Brain pericyte (primary cell): ENCODE measurements around the gene VCAN.
"Not testable (repeated sequence)": the region's sequence is repeated elsewhere in the genome, so short reads cannot be mapped to it uniquely, and the experiment has no call there.

Source experiments
- DNase-seq: peaks from one replicate; pipeline ENCODE4 v3.0.0-alpha.2; 2012; ENCODE audit warnings: low read depth, low spot score

The VCAN gene

GRCh38 chr5:83471405-83472212 is at the start of gene VCAN:
TSS of gene VCAN (plus strand) at chr5:83471744. CDS start at chr5:83483519, 11,775 bp downstream.
- no peak for DNase-seq

DNA sequence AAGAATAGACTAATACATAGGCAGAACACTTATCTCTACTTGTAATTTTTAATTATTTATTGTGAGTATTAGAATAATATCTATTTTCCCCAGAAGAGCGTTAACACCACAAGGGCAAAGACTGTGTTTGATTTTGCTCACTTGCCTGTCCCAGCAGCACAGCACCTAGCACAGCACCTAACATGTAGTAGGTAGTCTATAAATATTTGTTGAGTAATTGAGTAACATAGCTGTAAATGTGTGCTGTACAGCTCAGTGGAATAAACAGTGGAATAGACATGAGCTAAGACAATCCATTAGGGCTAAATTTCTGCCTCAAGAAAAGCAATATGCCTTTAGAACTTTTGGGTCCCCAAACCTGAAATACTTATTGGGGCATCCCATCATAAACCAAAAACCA is 49.3 kb upstream of the VCAN start:
- DNase-seq: no peak

- no peak for DNase-seq
Observed at GRCh38 chr5:83426855-83427254, 44.7 kb upstream of the VCAN start.

GRCh38 chr5:83428126-83428525 is 43.4 kb upstream of the VCAN start:
- DNase-seq: no peak

GRCh38 chr5:83428890-83429289 is 42.7 kb upstream of the VCAN start:
- no peak for DNase-seq

GRCh38 chr5:83430130-83431010 is 41.2 kb upstream of the VCAN start:
- peak; percentile 27 for DNase-seq

DNA sequence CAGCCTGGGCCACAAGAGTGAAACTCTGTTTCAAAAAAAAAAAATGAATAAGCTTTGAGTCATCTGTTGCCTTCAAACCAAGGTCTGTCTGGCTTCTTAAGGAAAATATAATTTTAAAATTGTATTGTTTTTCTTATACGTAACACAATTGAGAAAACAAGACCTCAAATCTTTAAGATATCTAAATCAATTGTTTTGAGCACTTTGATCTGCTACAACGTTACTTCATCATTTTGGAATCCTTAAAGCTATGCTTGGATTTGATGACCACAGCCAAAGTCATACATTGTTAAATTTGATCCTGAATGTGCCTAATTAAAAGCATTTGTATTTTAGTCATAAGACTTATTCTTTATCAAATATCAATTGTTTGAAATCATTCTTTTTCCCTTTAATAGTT is 37.7 kb upstream of the VCAN start:
- DNase-seq: no peak

DNA sequence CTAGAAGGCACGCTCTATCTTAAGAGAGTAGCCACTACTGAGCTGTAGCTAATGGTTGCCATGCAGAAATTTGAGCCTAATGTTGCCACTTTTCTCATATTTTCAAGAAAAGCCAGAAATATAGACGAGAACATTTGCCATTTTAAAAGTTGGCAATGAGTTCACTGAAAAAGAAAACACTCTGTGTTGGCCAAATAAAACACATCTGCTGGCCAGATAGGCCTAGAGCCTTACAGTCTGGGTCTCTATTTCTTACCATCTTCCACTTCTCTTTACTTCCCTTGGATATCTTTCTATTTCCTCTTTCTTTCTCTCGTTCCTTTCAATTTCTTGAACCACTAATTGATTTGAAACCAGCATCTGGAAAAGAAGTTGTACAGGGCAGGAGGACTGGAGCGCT is 36.6 kb upstream of the VCAN start:
- no peak for DNase-seq

GRCh38 chr5:83436276-83436675 is 35.3 kb upstream of the VCAN start:
- DNase-seq: no peak

GRCh38 chr5:83437697-83438096 is 33.8 kb upstream of the VCAN start:
- DNase-seq: not testable (repeated sequence)

GRCh38 chr5:83440826-83441225 is 30.7 kb upstream of the VCAN start:
- DNase-seq: no peak

GRCh38 chr5:83441747-83442146 is 29.8 kb upstream of the VCAN start:
- no peak for DNase-seq

DNA sequence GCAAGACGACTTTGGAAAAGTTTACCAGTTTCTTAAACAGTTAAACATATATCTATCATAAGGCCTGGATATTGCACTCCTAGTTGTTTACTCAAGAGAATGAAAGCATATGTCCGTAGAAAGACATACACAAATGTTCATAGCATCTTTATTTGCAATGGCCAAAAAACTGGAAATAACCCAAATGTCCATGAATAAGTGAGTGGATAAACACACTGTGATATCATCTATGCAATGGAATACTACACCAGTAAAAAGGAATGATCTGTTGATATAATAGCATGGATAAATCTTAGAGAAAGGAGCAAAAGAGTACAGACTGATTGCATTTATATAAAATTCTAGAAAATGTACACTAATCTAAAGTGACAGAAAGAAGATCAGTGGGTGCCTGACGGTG is 28.0 kb upstream of the VCAN start:
- no peak for DNase-seq

- DNase-seq: no peak
Observed at GRCh38 chr5:83444445-83444844, 27.1 kb upstream of the VCAN start.

- no peak for DNase-seq
Observed at GRCh38 chr5:83446253-83446947, 25.1 kb upstream of the VCAN start.

- DNase-seq: no peak
Observed at GRCh38 chr5:83447533-83447932, 24.0 kb upstream of the VCAN start.

DNA sequence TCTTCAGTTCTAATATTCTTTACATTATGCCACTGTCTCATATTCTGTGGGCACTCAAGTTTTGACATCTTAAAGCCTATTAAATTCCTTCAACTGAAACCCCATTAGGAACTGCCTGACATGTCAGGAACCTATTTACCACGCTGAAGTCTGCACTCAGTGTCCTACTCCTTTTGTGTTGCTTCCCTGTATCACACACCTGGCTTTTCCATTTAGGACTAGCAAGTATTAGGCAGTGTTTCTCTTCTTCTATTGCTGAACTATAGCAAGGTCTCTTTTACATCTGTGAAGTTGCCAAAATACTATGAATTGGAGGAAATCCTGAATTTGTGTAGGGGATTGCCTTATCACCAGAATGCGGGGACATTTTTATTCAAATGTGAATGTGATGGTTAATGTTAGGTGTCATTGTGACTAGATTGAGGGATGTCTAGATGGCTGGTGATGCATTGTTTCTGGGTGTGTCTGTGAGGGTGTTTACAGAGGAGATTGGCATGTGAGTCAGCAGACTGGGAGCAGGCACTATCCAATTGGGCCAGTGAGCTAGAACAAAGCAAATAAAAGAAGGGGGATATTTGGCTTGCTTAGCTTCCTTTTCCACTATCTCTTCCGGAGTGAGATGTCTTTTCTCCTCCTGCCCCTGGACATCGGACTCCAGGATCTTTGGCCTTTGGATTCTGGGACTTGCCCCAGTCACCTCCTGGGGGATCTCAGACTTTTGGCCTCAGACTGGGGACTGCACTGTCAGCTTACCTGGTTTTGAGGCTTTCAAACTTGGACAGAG is 21.2 kb upstream of the VCAN start:
- no peak for DNase-seq

- no peak for DNase-seq
Observed at GRCh38 chr5:83450967-83451248, 20.6 kb upstream of the VCAN start.

GRCh38 chr5:83451955-83452354 is 19.6 kb upstream of the VCAN start:
- no peak for DNase-seq

DNA sequence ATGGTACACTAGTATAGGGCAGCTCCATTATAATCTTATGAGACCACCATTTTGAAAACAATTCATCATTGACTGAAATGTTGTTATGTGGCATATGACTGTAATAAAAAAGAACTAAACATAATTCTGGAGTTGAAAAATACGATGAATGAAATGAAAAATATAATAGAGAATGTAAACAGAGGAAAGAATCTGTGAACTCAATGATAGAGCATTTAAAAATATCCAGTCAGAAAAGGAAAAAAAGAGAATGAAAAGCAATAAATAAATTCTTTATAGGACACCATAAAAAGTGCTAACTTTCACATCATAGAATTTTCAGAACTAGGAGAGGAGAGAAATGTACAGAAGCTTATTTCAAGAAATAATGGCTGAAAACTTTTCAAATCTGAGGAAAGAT is 17.6 kb upstream of the VCAN start:
- no peak for DNase-seq

DNA sequence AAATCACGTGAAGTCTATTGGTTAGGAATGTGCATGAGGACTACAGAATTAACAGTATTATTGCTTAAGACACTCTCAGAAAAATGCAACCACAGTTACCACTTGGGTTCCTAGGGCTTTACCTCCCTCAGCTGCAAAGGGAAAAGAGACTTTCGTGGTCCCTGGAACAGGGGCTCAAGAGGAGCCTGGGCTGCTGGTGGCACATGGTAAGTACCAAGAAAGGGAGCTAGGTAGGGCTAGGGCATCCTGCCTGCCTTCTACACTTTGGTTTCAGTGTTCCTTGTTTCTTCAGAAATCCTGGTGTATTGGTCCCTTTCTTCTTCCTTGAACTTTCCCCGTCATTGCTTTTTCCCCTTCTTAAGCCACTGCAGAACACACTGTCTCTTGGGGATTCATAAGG is 7.3 kb upstream of the VCAN start:
- no peak for DNase-seq
